Stimulated activated effector memory CD8-positive, alpha-beta T cell treated with anti-CD3 and anti-CD28 coated beads, Interleukin-12 subunit alpha, Interleukin-12 subunit beta, amount 100 ng/mL, for 72 hours (primary cell): ENCODE data around the gene ARG2.
"Not testable (repeated sequence)": the region's sequence is repeated elsewhere in the genome, so short reads cannot be mapped to it uniquely, and the experiment has no call there.

Experiments
- ATAC-seq: fragments of 150-1000 bp; cut with Tn5 transposase; 2 replicates; pipeline ENCODE4 v1.10.0; 2021
- DNase-seq, 2 donors: peaks; one replicate each; pipeline ENCODE4 v3.0.0; 2021 to 2022; ENCODE audit warnings: low spot score in 2 of 2
- H3K27ac Mint-ChIP-seq: one replicate; pipeline ENCODE4 v1.8.0; 2022; ENCODE audit warnings: mild to moderate bottlenecking, mixed read lengths
- H3K36me3 Mint-ChIP-seq: one replicate; pipeline ENCODE4 v1.8.0; 2022; ENCODE audit warnings: mild to moderate bottlenecking, mixed read lengths
- H3K4me1 Mint-ChIP-seq: one replicate; pipeline ENCODE4 v1.8.0; 2022; ENCODE audit warnings: mixed read lengths
- H3K4me3 Mint-ChIP-seq: one replicate; pipeline ENCODE4 v1.8.0; 2022; ENCODE audit warnings: mild to moderate bottlenecking, mixed read lengths
- H3K9me3 Mint-ChIP-seq: one replicate; pipeline ENCODE4 v1.8.0; 2022; ENCODE audit warnings: mixed read lengths

The ARG2 gene

GRCh38 chr14:67580336-67581171 is 39.2 kb upstream of the ARG2 start:
- Mint-ChIP-seq H3K27ac (no peak overlapping the region), H3K36me3 (no peaks in the 10 kb centered on the region), H3K4me1 (no peaks in the 10 kb centered on the region), H3K4me3 (no peak overlapping the region), H3K9me3 (no peaks in the 10 kb centered on the region)
- DNase-seq (no peak), ATAC-seq (no peak)

GRCh38 chr14:67581643-67582042 is 38.1 kb upstream of the ARG2 start:
- ATAC-seq (no peak), DNase-seq (no peak)
- Mint-ChIP-seq H3K36me3 (no peaks in the 10 kb centered on the region), H3K9me3 (no peaks in the 10 kb centered on the region), H3K27ac (peak overlapping the region; percentile 34), H3K4me3 (no peak overlapping the region), H3K4me1 (no peaks in the 10 kb centered on the region)

GRCh38 chr14:67582061-67582460 is 37.7 kb upstream of the ARG2 start:
- Mint-ChIP-seq H3K4me3 (no peak overlapping the region), H3K36me3 (no peaks in the 10 kb centered on the region), H3K4me1 (no peaks in the 10 kb centered on the region), H3K9me3 (no peaks in the 10 kb centered on the region), H3K27ac (peak overlapping the region; percentile 34)
- ATAC-seq (no peak), DNase-seq (no peak)

- DNase-seq (no peak), ATAC-seq (peak; percentile 75)
- Mint-ChIP-seq H3K27ac (no peak overlapping the region), H3K36me3 (peaks cover 8% of the 10 kb centered on the region), H3K4me3 (no peak overlapping the region), H3K9me3 (no peaks in the 10 kb centered on the region), H3K4me1 (no peaks in the 10 kb centered on the region)
These were observed 35.7 kb upstream of the ARG2 start for GRCh38 chr14:67583711-67584644.

GRCh38 chr14:67584978-67585377 is 34.7 kb upstream of the ARG2 start:
- H3K9me3 Mint-ChIP-seq = no peaks in the 10 kb centered on the region
- ATAC-seq = no peak

GRCh38 chr14:67586369-67586768 is 33.4 kb upstream of the ARG2 start:
- DNase-seq = no peak
- H3K4me1 Mint-ChIP-seq = no peaks in the 10 kb centered on the region
- ATAC-seq = no peak
- peaks cover 30% of the 10 kb centered on the region for H3K36me3 Mint-ChIP-seq
- no peaks in the 10 kb centered on the region for H3K9me3 Mint-ChIP-seq
- no peak overlapping the region for H3K4me3 Mint-ChIP-seq
- H3K27ac Mint-ChIP-seq = peak overlapping the region; percentile 35

More at GRCh38 chr14:67584978-67585377, 34.7 kb upstream of the ARG2 start:
- H3K4me1 Mint-ChIP-seq = no peaks in the 10 kb centered on the region
- H3K36me3 Mint-ChIP-seq = peaks cover 16% of the 10 kb centered on the region
- no peak overlapping the region for H3K4me3 Mint-ChIP-seq
- no peak for DNase-seq
- no peak overlapping the region for H3K27ac Mint-ChIP-seq

GRCh38 chr14:67589204-67589770 is 30.4 kb upstream of the ARG2 start:
- Mint-ChIP-seq H3K9me3 (no peaks in the 10 kb centered on the region), H3K4me3 (no peak overlapping the region), H3K36me3 (peaks cover 60% of the 10 kb centered on the region), H3K27ac (no peak overlapping the region), H3K4me1 (no peaks in the 10 kb centered on the region)
- DNase-seq = no peak
- no peak for ATAC-seq

- Mint-ChIP-seq H3K36me3 (peaks cover 59% of the 10 kb centered on the region), H3K4me1 (peaks cover 17% of the 10 kb centered on the region)
- H3K27ac Mint-ChIP-seq, H3K9me3 Mint-ChIP-seq, DNase-seq, ATAC-seq, H3K4me3 Mint-ChIP-seq: not testable (repeated sequence)
These were observed 26.1 kb upstream of the ARG2 start for GRCh38 chr14:67593650-67594049.

- ATAC-seq = no peak
- Mint-ChIP-seq H3K36me3 (peaks cover 43% of the 10 kb centered on the region), H3K4me1 (peaks cover 17% of the 10 kb centered on the region), H3K4me3 (no peak overlapping the region), H3K27ac (no peak overlapping the region), H3K9me3 (no peaks in the 10 kb centered on the region)
- no peak for DNase-seq
These were observed 24.3 kb upstream of the ARG2 start for GRCh38 chr14:67595392-67595791.

- H3K27ac Mint-ChIP-seq = peak within 1 kb of the TSS; percentile 88
- H3K4me1 Mint-ChIP-seq = peaks cover 23% of the 10 kb centered on the region
- no peaks in the 10 kb centered on the region for H3K9me3 Mint-ChIP-seq
- H3K4me3 Mint-ChIP-seq = peak within 1 kb of the TSS; percentile 88
- H3K36me3 Mint-ChIP-seq = no peaks in the 10 kb centered on the region
- DNase-seq = peak; percentile 91 to 97
- ATAC-seq = peak; percentile 99
These were observed 19.8 kb upstream of the ARG2 start, which contains the start of gene PIGH for GRCh38 chr14:67599698-67600561. PIGH (minus strand) TSS chr14:67600268; CDS start chr14:67600203, 65 bp downstream.

GRCh38 chr14:67600562-67600974 is 19.2 kb upstream of the ARG2 start:
- ATAC-seq, DNase-seq, H3K9me3 Mint-ChIP-seq, H3K36me3 Mint-ChIP-seq: not testable (repeated sequence)
- Mint-ChIP-seq H3K27ac (peak overlapping the region; percentile 88), H3K4me1 (peaks cover 23% of the 10 kb centered on the region), H3K4me3 (peak overlapping the region; percentile 88)

- Mint-ChIP-seq H3K4me3 (no peak overlapping the region), H3K36me3 (no peaks in the 10 kb centered on the region), H3K4me1 (peaks cover 16% of the 10 kb centered on the region), H3K27ac (no peak overlapping the region), H3K9me3 (no peaks in the 10 kb centered on the region)
- no peak for DNase-seq
- ATAC-seq = no peak
These were observed 17.6 kb upstream of the ARG2 start for GRCh38 chr14:67602076-67602475.

- Mint-ChIP-seq H3K4me1 (peaks cover 8% of the 10 kb centered on the region), H3K9me3 (no peaks in the 10 kb centered on the region), H3K4me3 (no peak overlapping the region), H3K36me3 (no peaks in the 10 kb centered on the region), H3K27ac (no peak overlapping the region)
- ATAC-seq (no peak), DNase-seq (no peak)
These were observed 16.6 kb upstream of the ARG2 start for GRCh38 chr14:67602995-67603545.

- no peaks in the 10 kb centered on the region for H3K9me3 Mint-ChIP-seq
- DNase-seq (no peak), ATAC-seq (no peak)
- H3K4me3 Mint-ChIP-seq = no peak overlapping the region
- H3K27ac Mint-ChIP-seq = no peak overlapping the region
- H3K4me1 Mint-ChIP-seq = peaks cover 5% of the 10 kb centered on the region
- no peaks in the 10 kb centered on the region for H3K36me3 Mint-ChIP-seq
These were observed 12.1 kb upstream of the ARG2 start for GRCh38 chr14:67607646-67608045.
